Stimulated activated CD8-positive, alpha-beta memory T cell treated with anti-CD3 and anti-CD28 coated beads, Interleukin-15, amount 100 ng/mL, for 1 hour (primary cell): ENCODE measurements around the gene BLTP3B.

ENCODE experiments used
- DNase-seq: peaks from one replicate; pipeline ENCODE4 v3.0.0-alpha.2; 2020; ENCODE audit warnings: low read depth

BLTP3B gene

GRCh38 chr12:100164153-100164704 lies 21.6 kb upstream of the BLTP3B start:
- DNase-seq, result no peak

DNA sequence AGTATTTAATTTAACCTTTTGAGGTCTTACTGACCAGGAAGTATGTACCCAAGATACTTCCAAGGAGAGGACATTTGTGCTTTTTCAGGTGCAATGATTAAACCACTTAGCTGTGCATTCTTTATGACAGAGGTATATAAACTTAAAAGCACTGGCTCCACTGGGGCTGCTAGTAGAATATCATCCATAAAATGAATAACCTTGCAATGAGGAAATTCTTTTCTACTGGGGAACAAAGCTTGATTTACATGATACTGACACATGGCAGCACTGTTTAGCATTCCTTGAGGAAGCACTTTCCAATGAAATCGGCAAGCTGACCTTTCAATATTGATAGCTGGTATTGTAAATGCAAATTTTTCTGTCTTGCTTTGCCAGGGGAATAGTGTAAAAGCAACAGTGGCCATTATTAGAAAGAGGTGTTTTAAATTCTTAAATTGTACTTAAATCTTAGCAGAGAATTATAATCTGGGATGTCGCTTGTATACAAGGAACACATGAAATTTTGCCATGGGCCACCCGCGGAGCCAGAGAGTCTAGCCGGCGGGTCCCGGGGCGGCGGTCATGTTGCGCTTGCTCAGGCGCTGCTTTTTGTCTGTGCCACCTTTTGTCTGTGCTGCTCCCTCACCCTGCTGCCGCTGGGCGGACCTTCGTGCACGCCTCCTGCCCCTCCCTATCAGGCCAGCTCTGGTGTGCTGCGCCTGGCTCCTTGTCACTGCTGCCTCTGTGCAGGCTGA lies 20.9 kb upstream of the BLTP3B start:
- peak; percentile 46 for DNase-seq

GRCh38 chr12:100159391-100160104 lies 16.9 kb upstream of the BLTP3B start:
- no peak for DNase-seq

GRCh38 chr12:100158535-100158934 lies 15.9 kb upstream of the BLTP3B start:
- DNase-seq, result no peak

GRCh38 chr12:100157427-100157821 lies 14.8 kb upstream of the BLTP3B start:
- DNase-seq, result no peak

DNA sequence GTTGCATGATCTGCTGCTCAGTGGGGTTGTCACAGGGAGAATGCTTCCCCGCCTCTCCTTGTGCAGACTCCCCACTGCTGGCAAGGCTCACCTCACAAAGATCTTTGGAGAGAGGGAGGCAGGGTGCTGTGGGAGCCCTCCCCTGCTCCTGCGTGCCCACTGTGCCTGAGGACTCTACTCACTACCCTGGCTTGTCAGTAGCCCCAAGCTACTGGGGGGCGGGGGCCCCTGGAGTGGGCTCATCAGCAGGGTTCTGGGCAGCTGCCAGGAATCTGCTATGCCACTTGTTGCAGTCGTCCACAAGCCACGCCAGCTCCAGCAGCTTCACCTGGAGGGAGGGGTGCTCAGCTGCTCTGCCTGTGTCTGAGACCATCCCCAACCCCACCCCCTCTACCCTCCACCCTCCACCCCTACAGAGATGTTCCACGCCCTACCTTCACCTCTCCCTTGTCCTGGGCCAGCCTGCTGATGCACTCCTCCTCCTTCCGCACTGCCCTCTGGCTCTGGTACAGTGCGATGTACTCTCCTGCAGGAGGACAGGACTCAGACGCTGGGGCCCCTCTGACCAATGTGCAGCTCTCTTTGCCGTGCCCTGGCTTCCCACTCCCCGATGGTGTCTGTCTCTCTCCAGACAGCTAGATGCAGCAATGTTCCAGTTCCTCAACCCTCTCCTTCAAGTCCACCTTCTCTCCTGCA lies 14.2 kb upstream of the BLTP3B start:
- no peak for DNase-seq

DNA sequence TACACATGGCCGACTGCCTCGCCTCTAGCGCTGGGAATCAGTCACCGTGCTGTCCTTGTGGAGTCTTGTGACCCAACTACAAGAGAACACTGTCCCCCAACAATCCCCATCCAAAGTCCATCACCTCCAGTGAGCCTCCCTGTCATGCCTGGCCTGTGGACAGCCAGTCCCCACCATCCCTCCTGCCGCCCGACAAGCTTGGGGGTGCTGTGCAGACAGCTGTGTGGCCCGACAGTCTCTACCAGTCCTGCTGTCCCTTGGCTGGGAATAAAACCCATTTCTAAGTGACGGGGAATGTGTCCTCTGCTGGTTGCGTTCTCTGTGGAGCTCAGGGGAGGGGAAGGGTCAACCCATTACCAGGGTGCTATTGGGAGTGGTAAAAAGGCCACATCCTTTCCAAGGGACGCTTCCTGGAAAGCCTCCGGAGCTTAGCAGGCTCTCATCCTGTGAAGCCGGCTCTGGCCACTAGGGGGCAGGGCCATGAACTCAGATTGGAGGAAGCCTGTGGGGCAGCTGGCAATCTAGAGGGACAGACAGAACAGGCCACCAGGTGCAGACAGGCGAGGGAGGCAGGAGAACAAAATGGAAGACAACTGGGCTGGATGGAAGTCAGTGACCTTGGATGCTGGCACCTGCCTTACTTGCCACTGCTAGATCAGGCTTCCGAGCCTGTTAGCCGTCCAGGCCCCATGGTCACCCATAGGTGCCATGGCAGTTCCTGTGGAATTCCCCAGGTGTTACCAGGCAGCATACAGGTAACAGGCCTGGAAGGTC lies 12.0 kb upstream of the BLTP3B start:
- DNase-seq, result peak; percentile 65

GRCh38 chr12:100153131-100153530 lies 10.5 kb upstream of the BLTP3B start:
- DNase-seq, result no peak

GRCh38 chr12:100151769-100152168 lies 9.1 kb upstream of the BLTP3B start:
- DNase-seq, result no peak

- no peak for DNase-seq
Observed at GRCh38 chr12:100146252-100146651, 3.6 kb upstream of the BLTP3B start.

GRCh38 chr12:100145643-100146042 lies 3.0 kb upstream of the BLTP3B start:
- DNase-seq, result no peak

- no peak for DNase-seq
Observed at GRCh38 chr12:100141998-100142850, 450 bp downstream of the BLTP3B start.

DNA sequence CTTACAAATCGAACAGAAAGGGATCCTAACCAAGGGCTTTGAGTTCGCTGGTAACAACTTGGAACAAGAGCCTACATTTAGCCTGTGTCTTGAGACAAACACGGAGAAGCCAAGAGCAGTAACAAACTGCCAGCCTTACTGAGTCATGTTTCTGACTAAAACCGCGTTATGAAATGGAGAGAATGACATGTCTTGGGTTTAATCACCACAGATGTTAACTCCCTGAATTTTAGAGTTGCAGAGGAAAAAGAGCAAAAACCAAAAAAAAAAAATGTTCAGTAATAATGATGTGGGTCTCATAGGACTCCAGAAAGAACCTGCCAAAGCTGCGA lies 1.0 kb downstream of the BLTP3B start:
- DNase-seq, result no peak

DNA sequence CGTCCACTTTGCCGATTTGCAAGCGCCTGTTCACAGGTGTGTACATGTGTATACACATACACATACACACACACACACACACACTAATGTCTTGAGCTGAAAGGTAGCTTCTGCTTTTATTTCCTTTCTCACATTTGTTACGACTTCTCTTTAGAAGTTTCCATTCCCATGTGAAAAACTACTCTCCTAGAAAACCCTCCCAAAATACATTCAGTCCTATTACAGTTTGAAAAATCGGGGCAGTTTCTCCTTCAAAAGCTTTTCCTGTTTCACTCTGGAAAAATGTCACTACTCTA lies 3.9 kb downstream of the BLTP3B start:
- no peak for DNase-seq

DNA sequence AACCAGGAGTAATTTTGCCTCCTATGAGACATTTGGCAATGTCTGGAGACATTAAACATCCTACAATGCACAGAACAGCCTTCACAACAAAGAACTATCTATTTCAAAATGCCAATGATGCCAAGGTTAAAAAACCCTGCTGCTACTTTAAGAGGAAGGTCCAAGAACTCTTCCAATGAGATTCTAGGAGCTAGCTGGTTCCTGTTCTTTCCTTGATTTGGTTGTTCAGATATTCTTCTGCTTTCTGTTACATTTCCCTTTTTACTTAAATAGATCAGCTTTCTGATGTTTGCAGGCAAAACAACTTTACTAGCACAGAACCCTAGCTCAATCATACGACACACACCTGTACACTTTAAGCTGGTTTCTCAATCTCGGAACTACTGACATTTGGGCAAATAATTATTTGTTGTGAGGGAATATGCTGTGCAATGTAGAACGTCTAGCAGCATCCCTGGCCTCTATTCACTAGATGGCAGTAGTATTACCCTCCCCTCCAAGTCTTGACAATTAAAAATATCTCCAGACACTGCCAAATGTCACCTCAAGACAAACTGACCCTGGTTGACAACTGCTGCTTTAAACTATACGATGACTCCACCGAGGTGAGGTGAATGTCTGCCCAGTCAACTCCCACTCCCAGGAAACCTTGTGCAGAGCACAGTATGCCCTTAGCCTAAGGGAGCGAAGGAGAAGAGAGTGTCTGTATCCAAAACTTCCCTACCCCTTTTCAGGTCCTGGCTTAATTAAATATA lies 4.4 kb downstream of the BLTP3B start:
- DNase-seq, result no peak

GRCh38 chr12:100133200-100133599 lies 9.5 kb downstream of the BLTP3B start:
- DNase-seq, result no peak

DNA sequence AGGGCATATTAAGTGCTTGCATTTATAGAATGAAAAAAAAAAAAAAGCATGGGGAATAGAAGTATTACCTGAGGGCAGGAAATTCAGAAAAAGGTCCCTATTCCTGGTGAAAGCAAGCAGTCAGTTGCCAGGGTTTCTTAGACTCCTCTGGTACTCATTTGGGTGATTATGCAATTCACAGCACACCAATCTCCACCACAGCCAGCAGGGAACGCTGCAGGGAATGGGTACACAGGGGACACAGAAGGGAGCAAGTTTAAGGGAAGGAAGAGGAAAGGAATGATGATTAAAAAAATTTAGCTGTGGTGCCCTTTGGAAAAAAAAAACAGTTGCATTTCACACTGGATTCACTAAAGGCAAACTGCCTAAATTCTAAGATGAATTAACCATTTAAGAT lies 14.2 kb downstream of the BLTP3B start:
- no peak for DNase-seq

GRCh38 chr12:100127766-100128511 lies 14.7 kb downstream of the BLTP3B start:
- DNase-seq, result no peak

GRCh38 chr12:100123316-100124095 lies 19.2 kb downstream of the BLTP3B start:
- DNase-seq, result no peak
